ENCODE measurements around the gene SUFU. TPM values are rescaled to one million over a fixed set of nuclear protein-coding genes. Genes with fewer than 3 reads are reported as not detected.

The SUFU gene
- total and polyA plus RNA-seq, 2 experiments from 2014 or later = 2.8 to 5.6 TPM

DNA sequence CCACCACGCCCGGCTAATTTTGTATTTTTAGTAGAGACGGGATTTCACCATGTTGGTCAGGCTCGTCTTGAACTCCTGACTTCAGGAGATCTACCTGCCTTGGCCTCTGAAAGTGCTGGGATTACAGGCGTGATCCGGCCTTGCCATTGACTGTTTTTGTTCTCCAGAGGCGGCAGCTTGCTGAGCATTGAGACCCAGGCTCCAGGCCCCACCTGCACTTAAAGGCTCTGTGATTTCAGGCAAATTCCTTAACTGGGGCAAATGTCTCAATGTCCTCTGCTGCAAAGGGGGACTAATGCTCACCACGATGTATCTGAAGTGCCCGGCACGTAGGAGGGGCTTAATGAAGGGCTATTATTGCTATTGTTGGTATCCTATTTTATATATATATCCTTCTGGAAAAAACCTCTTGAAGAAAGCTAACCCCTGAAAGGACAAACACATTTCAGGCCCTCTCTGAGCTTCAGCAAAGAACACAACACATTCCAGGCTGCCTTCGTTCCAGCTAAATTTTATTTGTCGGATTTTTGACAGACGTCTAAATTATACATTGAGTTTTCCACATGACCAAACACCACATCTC lies 169.6 kb downstream of the SUFU start:
- H3K9me3 Mint-ChIP-seq = no peaks in the 10 kb centered on the region
- no peak for DNase-seq (ENCODE audit: low spot score)
- Histone ChIP-seq H3F3A (replicated peaks; ENCODE audit: low read depth) (peaks cover 28% of the 10 kb centered on the region), H3K4me2 (peak overlapping the region; percentile 46), H2AFZ (no peak overlapping the region), H4K20me1 (replicated peaks; ENCODE audit: insufficient read depth) (no peaks in the 10 kb centered on the region; the same call in 1 of the 2 replicates), H3K27ac (ENCODE audit: low read depth) (0 out of 2 replicates have a peak overlapping the region, but pooled peaks have one; percentile 17), H3K36me3 (ENCODE audit: insufficient read depth) (no peaks in the 10 kb centered on the region), H3K4me1 (ENCODE audit: insufficient read depth) (peaks cover 73% of the 10 kb centered on the region), H3K27me3 (ENCODE audit: insufficient read depth) (no peaks in the 10 kb centered on the region), H3K9me2 (ENCODE audit: insufficient read depth) (no peaks in the 10 kb centered on the region), H3K79me2 (replicated peaks; ENCODE audit: insufficient read depth) (no peaks in the 10 kb centered on the region), H3K4me3 (no peak overlapping the region; the same call in 1 of the 2 replicates)
- TF ChIP-seq ZNF331 (CRISPR knock-in tag; IDR thresholded peaks at IDR 0.05; ENCODE audit: low read depth) (no peak), EZH2 (IDR thresholded peaks at IDR 0.05; ENCODE audit: low read depth, unreplicated experiment) (no peak), ETS1 (IDR thresholded peaks at IDR 0.05) (no peak), CREB1 (CRISPR knock-in tag; IDR thresholded peaks at IDR 0.05; ENCODE audit: low read depth) (no peak), CTCF (conservative IDR thresholded peaks at IDR 0.05; ENCODE audit: low read depth in 2 of 2) (no peak), JUNB (IDR thresholded peaks at IDR 0.05; ENCODE audit: unreplicated experiment) (no peak), STAT1 (IDR thresholded peaks at IDR 0.05; ENCODE audit: unreplicated experiment) (no peak), EZH2phosphoT487 (IDR thresholded peaks at IDR 0.05; ENCODE audit: unreplicated experiment) (no peak), NANOG (IDR thresholded peaks at IDR 0.05; ENCODE audit: borderline replicate concordance) (no peak), POLR2AphosphoS5 (IDR thresholded peaks at IDR 0.05; ENCODE audit: low read depth) (no peak), ZNF114 (CRISPR knock-in tag; IDR thresholded peaks at IDR 0.05) (no peak)
- TF ChIP-seq, protein P1, sequence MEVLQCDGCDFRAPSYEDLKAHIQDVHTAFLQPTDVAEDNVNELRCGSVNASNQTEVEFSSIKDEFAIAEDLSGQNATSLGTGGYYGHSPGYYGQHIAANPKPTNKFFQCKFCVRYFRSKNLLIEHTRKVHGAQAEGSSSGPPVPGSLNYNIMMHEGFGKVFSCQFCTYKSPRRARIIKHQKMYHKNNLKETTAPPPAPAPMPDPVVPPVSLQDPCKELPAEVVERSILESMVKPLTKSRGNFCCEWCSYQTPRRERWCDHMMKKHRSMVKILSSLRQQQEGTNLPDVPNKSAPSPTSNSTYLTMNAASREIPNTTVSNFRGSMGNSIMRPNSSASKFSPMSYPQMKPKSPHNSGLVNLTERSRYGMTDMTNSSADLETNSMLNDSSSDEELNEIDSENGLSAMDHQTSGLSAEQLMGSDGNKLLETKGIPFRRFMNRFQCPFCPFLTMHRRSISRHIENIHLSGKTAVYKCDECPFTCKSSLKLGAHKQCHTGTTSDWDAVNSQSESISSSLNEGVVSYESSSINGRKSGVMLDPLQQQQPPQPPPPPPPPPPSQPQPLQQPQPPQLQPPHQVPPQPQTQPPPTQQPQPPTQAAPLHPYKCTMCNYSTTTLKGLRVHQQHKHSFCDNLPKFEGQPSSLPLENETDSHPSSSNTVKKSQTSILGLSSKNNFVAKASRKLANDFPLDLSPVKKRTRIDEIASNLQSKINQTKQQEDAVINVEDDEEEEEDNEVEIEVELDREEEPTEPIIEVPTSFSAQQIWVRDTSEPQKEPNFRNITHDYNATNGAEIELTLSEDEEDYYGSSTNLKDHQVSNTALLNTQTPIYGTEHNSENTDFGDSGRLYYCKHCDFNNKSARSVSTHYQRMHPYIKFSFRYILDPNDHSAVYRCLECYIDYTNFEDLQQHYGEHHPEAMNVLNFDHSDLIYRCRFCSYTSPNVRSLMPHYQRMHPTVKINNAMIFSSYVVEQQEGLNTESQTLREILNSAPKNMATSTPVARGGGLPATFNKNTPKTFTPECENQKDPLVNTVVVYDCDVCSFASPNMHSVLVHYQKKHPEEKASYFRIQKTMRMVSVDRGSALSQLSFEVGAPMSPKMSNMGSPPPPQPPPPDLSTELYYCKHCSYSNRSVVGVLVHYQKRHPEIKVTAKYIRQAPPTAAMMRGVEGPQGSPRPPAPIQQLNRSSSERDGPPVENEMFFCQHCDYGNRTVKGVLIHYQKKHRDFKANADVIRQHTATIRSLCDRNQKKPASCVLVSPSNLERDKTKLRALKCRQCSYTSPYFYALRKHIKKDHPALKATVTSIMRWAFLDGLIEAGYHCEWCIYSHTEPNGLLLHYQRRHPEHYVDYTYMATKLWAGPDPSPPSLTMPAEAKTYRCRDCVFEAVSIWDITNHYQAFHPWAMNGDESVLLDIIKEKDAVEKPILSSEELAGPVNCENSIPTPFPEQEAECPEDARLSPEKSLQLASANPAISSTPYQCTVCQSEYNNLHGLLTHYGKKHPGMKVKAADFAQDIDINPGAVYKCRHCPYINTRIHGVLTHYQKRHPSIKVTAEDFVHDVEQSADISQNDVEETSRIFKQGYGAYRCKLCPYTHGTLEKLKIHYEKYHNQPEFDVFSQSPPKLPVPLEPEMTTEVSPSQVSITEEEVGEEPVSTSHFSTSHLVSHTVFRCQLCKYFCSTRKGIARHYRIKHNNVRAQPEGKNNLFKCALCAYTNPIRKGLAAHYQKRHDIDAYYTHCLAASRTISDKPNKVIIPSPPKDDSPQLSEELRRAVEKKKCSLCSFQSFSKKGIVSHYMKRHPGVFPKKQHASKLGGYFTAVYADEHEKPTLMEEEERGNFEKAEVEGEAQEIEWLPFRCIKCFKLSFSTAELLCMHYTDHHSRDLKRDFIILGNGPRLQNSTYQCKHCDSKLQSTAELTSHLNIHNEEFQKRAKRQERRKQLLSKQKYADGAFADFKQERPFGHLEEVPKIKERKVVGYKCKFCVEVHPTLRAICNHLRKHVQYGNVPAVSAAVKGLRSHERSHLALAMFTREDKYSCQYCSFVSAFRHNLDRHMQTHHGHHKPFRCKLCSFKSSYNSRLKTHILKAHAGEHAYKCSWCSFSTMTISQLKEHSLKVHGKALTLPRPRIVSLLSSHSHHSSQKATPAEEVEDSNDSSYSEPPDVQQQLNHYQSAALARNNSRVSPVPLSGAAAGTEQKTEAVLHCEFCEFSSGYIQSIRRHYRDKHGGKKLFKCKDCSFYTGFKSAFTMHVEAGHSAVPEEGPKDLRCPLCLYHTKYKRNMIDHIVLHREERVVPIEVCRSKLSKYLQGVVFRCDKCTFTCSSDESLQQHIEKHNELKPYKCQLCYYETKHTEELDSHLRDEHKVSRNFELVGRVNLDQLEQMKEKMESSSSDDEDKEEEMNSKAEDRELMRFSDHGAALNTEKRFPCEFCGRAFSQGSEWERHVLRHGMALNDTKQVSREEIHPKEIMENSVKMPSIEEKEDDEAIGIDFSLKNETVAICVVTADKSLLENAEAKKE (CRISPR knock-in tag; IDR thresholded peaks at IDR 0.05) = no peak
- TF ChIP-seq, protein P2, sequence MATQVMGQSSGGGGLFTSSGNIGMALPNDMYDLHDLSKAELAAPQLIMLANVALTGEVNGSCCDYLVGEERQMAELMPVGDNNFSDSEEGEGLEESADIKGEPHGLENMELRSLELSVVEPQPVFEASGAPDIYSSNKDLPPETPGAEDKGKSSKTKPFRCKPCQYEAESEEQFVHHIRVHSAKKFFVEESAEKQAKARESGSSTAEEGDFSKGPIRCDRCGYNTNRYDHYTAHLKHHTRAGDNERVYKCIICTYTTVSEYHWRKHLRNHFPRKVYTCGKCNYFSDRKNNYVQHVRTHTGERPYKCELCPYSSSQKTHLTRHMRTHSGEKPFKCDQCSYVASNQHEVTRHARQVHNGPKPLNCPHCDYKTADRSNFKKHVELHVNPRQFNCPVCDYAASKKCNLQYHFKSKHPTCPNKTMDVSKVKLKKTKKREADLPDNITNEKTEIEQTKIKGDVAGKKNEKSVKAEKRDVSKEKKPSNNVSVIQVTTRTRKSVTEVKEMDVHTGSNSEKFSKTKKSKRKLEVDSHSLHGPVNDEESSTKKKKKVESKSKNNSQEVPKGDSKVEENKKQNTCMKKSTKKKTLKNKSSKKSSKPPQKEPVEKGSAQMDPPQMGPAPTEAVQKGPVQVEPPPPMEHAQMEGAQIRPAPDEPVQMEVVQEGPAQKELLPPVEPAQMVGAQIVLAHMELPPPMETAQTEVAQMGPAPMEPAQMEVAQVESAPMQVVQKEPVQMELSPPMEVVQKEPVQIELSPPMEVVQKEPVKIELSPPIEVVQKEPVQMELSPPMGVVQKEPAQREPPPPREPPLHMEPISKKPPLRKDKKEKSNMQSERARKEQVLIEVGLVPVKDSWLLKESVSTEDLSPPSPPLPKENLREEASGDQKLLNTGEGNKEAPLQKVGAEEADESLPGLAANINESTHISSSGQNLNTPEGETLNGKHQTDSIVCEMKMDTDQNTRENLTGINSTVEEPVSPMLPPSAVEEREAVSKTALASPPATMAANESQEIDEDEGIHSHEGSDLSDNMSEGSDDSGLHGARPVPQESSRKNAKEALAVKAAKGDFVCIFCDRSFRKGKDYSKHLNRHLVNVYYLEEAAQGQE (IDR thresholded peaks at IDR 0.05; ENCODE audit: unreplicated experiment) = no peak
- no peak for ATAC-seq
- peak overlapping the region; percentile 51; the same call in 1 of the 3 replicates for H3K4me3 Mint-ChIP-seq
- H3K27ac Mint-ChIP-seq = no peak overlapping the region; the same call in 1 of the 2 replicates
- peaks cover 19% of the 10 kb centered on the region for H3K27me3 Mint-ChIP-seq (ENCODE audit: insufficient read depth, low read depth, poor library complexity)
- peaks cover 74% of the 10 kb centered on the region for H3K4me1 Mint-ChIP-seq
- H3K36me3 Mint-ChIP-seq (ENCODE audit: low read depth) = no peaks in the 10 kb centered on the region; the same call in 2 of the 3 replicates
